HG02884 (cell line): Measurements from ENCODE around the gene SPARC.

ENCODE experiments used
- ATAC-seq: cut with Tn5 transposase; IDR thresholded peaks from one replicate; pipeline ENCODE4 v1.9.1; 2021; ENCODE audit warnings: mild to moderate bottlenecking, moderate library complexity; ENCODE audit not compliant: unreplicated experiment

The SPARC gene

GRCh38 chr5:151661968-151662732 is 24.6 kb downstream of the SPARC start:
- ATAC-seq: peak; percentile 67

- ATAC-seq: no peak
Measured at GRCh38 chr5:151660616-151661495, 25.9 kb downstream of the SPARC start.

DNA sequence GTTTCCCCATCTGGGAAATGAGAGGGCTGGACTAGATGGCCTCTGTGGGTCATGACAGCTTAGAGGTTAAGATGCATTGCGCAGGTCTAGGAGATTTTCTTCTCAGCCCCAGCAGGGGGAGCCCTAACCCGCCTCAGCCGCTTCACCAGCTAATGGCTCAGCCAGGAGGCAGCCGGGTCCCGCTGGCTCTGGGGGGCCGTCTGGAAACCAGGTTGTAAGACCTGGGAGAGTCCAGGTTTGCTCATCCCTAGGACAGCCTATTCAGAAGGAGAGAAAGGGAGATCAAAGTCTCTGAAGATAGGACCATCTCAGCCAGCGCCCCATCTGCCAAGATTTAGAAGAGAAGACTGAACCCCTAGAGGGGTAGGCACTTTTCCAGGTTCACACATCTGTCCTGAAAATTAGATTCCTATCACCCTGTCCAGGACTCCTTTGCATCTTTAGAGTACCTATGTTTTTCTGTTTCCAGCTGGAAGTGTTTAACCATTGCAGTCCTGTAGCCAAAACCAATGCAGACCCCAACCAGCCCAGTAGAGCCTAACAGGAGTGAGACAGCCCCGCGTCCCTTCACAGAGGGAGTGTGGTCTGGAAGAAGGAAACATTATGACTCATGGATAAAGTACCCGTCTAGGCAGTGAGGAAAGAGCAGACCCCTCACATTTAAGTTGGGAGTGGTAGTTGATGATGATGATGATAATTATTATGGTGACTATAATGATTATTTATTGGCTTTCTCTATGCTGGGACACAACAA is 27.5 kb downstream of the SPARC start:
- ATAC-seq: peak; percentile 59

DNA sequence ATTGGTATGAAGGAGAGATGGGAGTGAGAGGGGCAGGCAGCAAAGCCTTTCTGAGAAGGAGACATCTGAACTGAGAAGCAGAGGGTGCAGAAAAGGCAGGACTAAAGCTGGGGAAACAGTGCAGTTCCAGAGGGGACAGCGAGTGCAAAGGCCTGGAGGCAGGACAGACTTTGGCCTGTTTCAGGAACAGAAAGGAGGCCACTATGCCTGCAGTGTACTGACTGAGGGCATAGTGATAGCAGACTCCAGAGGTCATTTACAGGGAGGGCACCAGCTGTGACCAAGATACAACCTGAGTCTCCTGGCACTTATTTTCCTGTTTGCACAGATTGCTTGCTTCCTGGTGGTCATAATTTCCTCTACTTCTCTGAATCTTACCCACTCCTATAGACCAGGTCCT is 29.6 kb downstream of the SPARC start:
- no peak for ATAC-seq

- no peak for ATAC-seq
Measured at GRCh38 chr5:151656311-151656710, 30.4 kb downstream of the SPARC start.

- peak; percentile 98 for ATAC-seq
Measured at GRCh38 chr5:151651997-151652645, 34.6 kb downstream of the SPARC start.

DNA sequence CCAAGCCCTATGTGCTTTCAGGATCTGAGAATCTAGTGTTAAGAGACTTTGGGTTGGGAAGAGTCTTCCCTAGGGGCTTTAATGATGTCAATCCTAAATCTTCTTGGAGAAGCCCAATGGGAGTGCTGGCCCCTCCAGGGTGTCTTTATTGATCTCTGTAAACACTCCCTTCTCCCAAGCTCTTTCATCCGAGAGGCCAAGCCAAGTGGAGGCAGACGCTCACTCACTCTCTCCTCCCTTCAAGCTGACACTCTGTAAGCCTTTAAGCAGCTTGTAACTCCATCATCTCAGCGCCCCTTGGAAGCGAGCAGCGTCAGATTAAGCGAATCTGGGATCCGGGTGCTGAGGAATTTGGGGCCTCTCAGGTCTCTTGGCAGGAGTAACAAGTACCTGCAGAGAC is 37.7 kb downstream of the SPARC start:
- no peak for ATAC-seq

- ATAC-seq: no peak
Measured at GRCh38 chr5:151648089-151648488, 38.6 kb downstream of the SPARC start.

- ATAC-seq: no peak
Measured at GRCh38 chr5:151647320-151647861, 39.3 kb downstream of the SPARC start.

GRCh38 chr5:151646334-151646733 is 40.4 kb downstream of the SPARC start:
- ATAC-seq: no peak

- ATAC-seq: no peak
Measured at GRCh38 chr5:151643388-151643787, 43.3 kb downstream of the SPARC start.

- ATAC-seq: no peak
Measured at GRCh38 chr5:151642472-151643140, 44.1 kb downstream of the SPARC start.

GRCh38 chr5:151638619-151639018 is 48.1 kb downstream of the SPARC start:
- ATAC-seq: no peak

DNA sequence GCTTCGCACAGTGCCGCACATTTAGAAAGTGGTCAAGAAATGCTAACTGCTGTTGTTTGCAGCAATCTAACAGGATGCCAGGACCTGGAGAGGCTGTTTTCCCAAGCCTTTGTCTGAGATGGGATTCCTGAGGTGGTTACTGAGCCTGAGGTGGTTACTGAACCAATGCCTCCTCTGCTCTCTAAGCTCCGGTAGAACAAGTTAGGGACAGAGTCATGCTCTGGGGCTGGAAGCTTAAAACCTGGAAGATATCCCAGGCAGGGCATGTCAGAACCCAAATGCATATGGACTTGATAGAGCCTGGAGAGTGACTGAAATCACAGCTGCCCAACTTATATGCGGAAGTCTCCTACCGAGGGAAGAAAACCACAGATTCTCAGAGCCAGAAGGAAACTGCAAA is 49.0 kb downstream of the SPARC start:
- no peak for ATAC-seq

DNA sequence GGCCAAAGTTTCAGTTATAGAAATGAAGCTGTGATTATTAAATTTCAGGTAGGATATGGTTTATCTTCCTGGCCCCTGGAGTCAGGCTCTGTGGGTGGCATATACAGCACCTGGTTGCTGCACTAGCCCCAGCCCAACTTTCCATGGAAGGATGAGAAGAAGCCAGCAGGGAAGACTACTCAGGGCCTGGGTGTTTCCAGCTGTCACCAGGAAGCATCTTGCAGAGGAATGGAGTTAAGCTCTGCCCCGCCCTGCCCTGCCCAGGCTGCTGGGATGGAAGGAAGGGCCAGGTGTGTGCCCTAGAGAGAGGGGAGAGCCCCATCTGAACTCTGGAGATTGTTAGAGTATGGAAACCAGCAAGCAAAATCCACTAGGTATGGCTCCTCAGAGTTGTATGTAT is 52.8 kb downstream of the SPARC start:
- no peak for ATAC-seq

DNA sequence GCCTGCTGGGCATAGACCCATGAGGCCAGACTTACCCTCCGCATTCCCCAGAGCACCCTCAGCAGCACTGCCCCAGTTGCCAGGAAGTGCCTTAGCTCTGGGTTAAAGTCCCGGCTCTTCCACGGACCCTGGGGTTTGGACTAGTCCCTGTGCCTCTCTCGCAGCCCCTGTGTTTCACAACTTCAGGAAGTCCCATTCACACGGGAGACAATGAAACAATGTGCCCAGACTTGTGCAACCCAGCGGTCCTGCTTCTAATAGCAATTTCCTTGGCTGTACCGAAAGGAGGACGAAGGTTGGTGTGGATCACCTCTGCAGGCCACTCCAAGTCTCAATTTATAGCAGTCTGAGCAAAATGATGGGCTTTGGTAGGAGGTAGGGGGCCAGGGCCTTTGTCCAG is 53.8 kb downstream of the SPARC start:
- no peak for ATAC-seq

DNA sequence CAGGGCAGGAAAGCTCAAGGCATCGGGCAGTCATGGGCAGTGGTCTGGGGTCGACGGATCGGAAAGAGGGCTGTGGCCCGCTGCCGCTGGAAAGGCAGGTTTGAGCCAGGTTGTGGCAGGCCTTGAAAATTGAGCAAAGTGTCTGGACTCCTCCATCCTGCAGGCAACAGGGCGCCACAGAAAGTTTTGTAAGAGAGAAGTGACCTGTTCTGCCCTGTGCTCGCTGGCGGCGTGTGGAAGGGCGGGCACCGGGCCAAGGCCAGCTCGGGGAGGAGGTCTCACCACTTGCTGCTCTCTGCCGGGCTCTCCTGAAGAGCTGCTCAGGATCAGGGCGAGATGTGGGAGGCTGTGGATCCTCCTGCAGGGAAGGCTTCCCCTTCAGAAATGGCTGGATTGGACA is 54.2 kb downstream of the SPARC start:
- ATAC-seq: no peak

DNA sequence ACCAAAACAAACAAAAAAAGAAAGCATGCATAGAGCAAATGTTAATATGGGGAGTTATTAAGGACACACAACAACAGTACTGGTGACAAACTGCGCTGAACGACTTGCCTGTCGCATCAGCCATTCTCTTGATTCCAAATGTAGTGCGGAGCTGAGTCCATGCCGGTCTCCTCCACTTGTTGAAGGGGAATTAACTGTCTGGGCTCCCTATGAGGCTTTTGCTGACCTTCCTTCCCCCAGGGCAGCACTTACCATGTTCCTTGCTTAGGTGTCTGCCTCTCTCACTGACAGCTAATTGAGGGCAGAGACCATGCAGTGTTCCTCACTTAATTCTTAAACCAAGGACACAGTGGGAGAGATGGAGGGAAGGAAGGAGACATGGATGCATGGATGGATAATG is 54.8 kb downstream of the SPARC start:
- no peak for ATAC-seq

DNA sequence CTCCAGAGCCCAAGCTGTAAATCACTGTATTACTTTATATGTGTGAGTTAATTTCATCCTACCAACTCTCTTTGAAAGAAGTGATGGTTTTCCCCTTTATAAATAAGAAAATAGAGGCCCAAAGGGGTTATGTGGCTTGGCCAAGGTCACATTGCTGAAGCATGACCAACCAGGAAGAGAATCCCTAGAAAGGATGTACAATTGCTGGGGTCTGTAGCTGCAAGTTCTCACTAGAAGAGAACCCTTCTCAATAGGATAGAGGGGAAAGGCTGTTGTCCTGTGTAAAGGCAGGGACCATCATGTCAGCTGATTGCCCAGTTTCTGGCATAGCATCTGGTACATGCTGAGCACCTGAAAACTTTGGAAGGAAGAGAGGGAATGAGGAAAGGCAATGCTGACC is 56.6 kb downstream of the SPARC start:
- no peak for ATAC-seq
